ENCODE data around the gene PHACTR4.

Gene PHACTR4

DNA sequence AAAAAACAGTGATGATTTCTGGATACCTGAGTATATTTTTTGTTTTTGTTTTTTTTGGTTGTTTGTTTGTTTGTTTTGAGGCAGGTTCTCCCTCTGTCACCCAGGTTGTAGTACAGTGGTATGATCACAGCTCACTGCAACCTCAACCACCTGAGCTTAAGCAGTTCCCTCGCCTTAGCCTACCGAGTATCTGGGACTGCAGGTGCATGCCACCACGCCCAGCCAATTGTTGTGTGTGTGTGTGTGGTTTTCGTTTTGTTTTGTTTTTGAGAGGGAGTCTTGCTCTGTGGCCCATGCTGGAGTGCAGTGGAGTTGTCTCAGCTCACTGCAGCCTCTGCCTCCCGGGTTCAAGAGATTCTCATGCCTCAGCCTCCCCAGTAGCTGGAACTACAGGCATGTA, 81.0 kb downstream of the PHACTR4 start:
- Histone ChIP-seq H2BK5ac (ENCODE audit: low read depth, low read length, poor library complexity) (no peak overlapping the region), H2BK12ac (ENCODE audit: low read length) (no peak overlapping the region), H3K4me3 (ENCODE audit: low read depth, low read length) (no peak overlapping the region), H3K9me3 (ENCODE audit: insufficient read depth, low read depth, low read length) (peaks cover 2% of the 10 kb centered on the region), H3K23ac (ENCODE audit: low read length) (no peak overlapping the region), H3K4me1 (ENCODE audit: control insufficient read depth in 1 of 2, insufficient read depth in 2 of 2, low read length in 2 of 2) (no peaks in the 10 kb centered on the region), H3K79me1 (ENCODE audit: low read length) (no peaks in the 10 kb centered on the region), H3K27me3 (ENCODE audit: insufficient read depth, low read length) (no peaks in the 10 kb centered on the region), H3K79me2 (ENCODE audit: control insufficient read depth, insufficient read depth, low read length, poor library complexity) (no peaks in the 10 kb centered on the region), H3K18ac (ENCODE audit: low read length) (no peak overlapping the region), H4K12ac (ENCODE audit: low read depth, low read length) (no peak overlapping the region), H2AFZ (ENCODE audit: insufficient read depth, low read length, poor library complexity) (no peak overlapping the region), H2BK120ac (ENCODE audit: insufficient read depth, low read length, poor library complexity) (no peak overlapping the region), H3K36me3 (ENCODE audit: control insufficient read depth in 1 of 2, insufficient read depth in 2 of 2, low read length in 2 of 2) (peaks cover 0 to 5% of the 10 kb centered on the region in 2 experiments), H3K27ac (ENCODE audit: low read depth, low read length) (no peak overlapping the region), H3K4ac (ENCODE audit: low read depth, low read length) (no peak overlapping the region), H2AK5ac (ENCODE audit: low read length) (no peak overlapping the region), H4K8ac (ENCODE audit: low read depth, low read length) (no peak overlapping the region), H3K14ac (ENCODE audit: low read length) (no peak overlapping the region), H3K9ac (ENCODE audit: low read length) (no peak overlapping the region), H4K91ac (ENCODE audit: low read depth, low read length) (no peak overlapping the region), H3K4me2 (ENCODE audit: low read length) (no peak overlapping the region)
- no peak for DNase-seq
- no CpG with 5 or more reads among the region's 5 CpGs for WGBS (ENCODE audit: extremely low coverage, insufficient coverage, insufficient read length)

GRCh38 chr1:28451011-28451410, 81.5 kb downstream of the PHACTR4 start:
- Histone ChIP-seq H4K8ac (ENCODE audit: low read depth, low read length) (no peak overlapping the region), H3K4me1 (ENCODE audit: control insufficient read depth in 1 of 2, insufficient read depth in 2 of 2, low read length in 2 of 2) (peaks cover 0 to under 1% of the 10 kb centered on the region in 2 experiments), H3K4me3 (ENCODE audit: low read depth, low read length) (no peak overlapping the region), H3K27me3 (ENCODE audit: insufficient read depth, low read length) (no peaks in the 10 kb centered on the region), H3K9me3 (ENCODE audit: insufficient read depth, low read depth, low read length) (peaks cover 2% of the 10 kb centered on the region), H3K4ac (ENCODE audit: low read depth, low read length) (no peak overlapping the region), H2AFZ (ENCODE audit: insufficient read depth, low read length, poor library complexity) (no peak overlapping the region), H3K27ac (ENCODE audit: low read depth, low read length) (no peak overlapping the region), H3K36me3 (ENCODE audit: control insufficient read depth in 1 of 2, insufficient read depth in 2 of 2, low read length in 2 of 2) (peaks cover 0 to 5% of the 10 kb centered on the region in 2 experiments), H3K18ac (ENCODE audit: low read length) (no peak overlapping the region), H2BK5ac (ENCODE audit: low read depth, low read length, poor library complexity) (no peak overlapping the region), H2BK120ac (ENCODE audit: insufficient read depth, low read length, poor library complexity) (no peak overlapping the region), H2AK5ac (ENCODE audit: low read length) (no peak overlapping the region), H3K9ac (ENCODE audit: low read length) (no peak overlapping the region), H3K79me1 (ENCODE audit: low read length) (no peaks in the 10 kb centered on the region), H3K23ac (ENCODE audit: low read length) (no peak overlapping the region), H2BK12ac (ENCODE audit: low read length) (no peak overlapping the region), H4K91ac (ENCODE audit: low read depth, low read length) (no peak overlapping the region), H4K12ac (ENCODE audit: low read depth, low read length) (no peak overlapping the region), H3K4me2 (ENCODE audit: low read length) (no peak overlapping the region), H3K79me2 (ENCODE audit: control insufficient read depth, insufficient read depth, low read length, poor library complexity) (no peaks in the 10 kb centered on the region), H3K14ac (ENCODE audit: low read length) (no peak overlapping the region)
- WGBS (ENCODE audit: extremely low coverage, insufficient coverage, insufficient read length) = no CpG with 5 or more reads among the region's 5 CpGs
- DNase-seq = no peak

DNA sequence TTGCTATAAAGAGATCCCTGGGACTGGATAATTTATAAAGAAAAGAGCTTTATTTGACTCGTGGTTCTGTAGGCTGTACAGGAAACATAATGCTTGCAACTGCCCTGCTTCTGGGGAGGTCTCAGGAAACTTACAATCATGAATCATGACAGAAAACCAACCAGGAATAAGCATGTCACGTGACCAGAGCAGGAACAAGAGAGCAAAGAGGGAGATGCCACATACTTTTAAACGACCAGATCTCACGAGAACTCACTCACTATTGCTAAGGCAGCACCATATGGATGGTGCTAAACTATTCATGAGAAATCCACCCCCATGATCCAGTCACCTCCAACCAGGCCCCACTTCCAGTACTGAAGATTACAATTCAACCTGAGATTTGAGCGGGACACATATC, 86.5 kb downstream of the PHACTR4 start:
- Histone ChIP-seq H2AK5ac (ENCODE audit: low read length) (no peak overlapping the region), H3K23ac (ENCODE audit: low read length) (no peak overlapping the region), H3K14ac (ENCODE audit: low read length) (no peak overlapping the region), H4K91ac (ENCODE audit: low read depth, low read length) (no peak overlapping the region), H2BK5ac (ENCODE audit: low read depth, low read length, poor library complexity) (no peak overlapping the region), H3K27ac (ENCODE audit: low read depth, low read length) (no peak overlapping the region), H2BK120ac (ENCODE audit: insufficient read depth, low read length, poor library complexity) (no peak overlapping the region), H3K4me2 (ENCODE audit: low read length) (no peak overlapping the region), H3K18ac (ENCODE audit: low read length) (peak overlapping the region; percentile 68), H3K79me1 (ENCODE audit: low read length) (no peaks in the 10 kb centered on the region), H2AFZ (ENCODE audit: insufficient read depth, low read length, poor library complexity) (no peak overlapping the region), H3K9me3 (ENCODE audit: insufficient read depth, low read depth, low read length) (no peaks in the 10 kb centered on the region), H4K12ac (ENCODE audit: low read depth, low read length) (no peak overlapping the region), H2BK12ac (ENCODE audit: low read length) (no peak overlapping the region), H4K8ac (ENCODE audit: low read depth, low read length) (peak overlapping the region; percentile 67), H3K27me3 (ENCODE audit: insufficient read depth, low read length) (no peaks in the 10 kb centered on the region), H3K4me3 (ENCODE audit: low read depth, low read length) (no peak overlapping the region), H3K4me1 (ENCODE audit: control insufficient read depth in 1 of 2, insufficient read depth in 2 of 2, low read length in 2 of 2) (peaks cover 0 to 3% of the 10 kb centered on the region in 2 experiments), H3K79me2 (ENCODE audit: control insufficient read depth, insufficient read depth, low read length, poor library complexity) (no peaks in the 10 kb centered on the region), H3K36me3 (ENCODE audit: control insufficient read depth in 1 of 2, insufficient read depth in 2 of 2, low read length in 2 of 2) (peaks cover 4 to 8% of the 10 kb centered on the region in 2 experiments), H3K4ac (ENCODE audit: low read depth, low read length) (no peak overlapping the region), H3K9ac (ENCODE audit: low read length) (no peak overlapping the region)
- peak; percentile 3 to 17 for DNase-seq
- no CpG with 5 or more reads among the region's 5 CpGs for WGBS (ENCODE audit: extremely low coverage, insufficient coverage, insufficient read length)

DNA sequence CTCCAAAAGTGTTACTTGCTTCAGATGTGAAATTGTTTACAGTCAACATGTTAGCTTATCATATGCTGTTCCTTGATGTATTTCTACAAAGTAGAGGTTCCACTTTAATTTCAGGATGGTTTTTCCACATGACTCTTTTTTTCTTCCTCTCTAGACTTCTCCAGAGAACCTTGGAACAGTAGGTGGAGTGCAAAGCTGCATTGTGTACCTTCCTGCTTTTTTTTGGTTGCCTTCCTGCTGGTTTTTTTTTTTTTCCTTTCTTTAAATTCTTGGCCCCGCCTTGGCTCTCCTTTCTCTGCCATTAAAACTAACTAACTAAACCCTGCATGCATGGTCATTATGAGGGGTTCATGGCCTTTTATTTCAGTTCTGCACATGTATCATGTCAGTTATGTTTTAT, 88.1 kb downstream of the PHACTR4 start:
- peaks cover 0 to 3% of the 10 kb centered on the region in 2 experiments for H3K4me1 ChIP-seq (ENCODE audit: control insufficient read depth in 1 of 2, insufficient read depth in 2 of 2, low read length in 2 of 2)
- H3K9ac ChIP-seq (ENCODE audit: low read length) = no peak overlapping the region
- no peak overlapping the region for H3K23ac ChIP-seq (ENCODE audit: low read length)
- no peaks in the 10 kb centered on the region for H3K9me3 ChIP-seq (ENCODE audit: insufficient read depth, low read depth, low read length)
- no peak overlapping the region for H2BK12ac ChIP-seq (ENCODE audit: low read length)
- no peaks in the 10 kb centered on the region for H3K79me1 ChIP-seq (ENCODE audit: low read length)
- H2BK5ac ChIP-seq (ENCODE audit: low read depth, low read length, poor library complexity) = no peak overlapping the region
- H3K4ac ChIP-seq (ENCODE audit: low read depth, low read length) = no peak overlapping the region
- no peak overlapping the region for H3K14ac ChIP-seq (ENCODE audit: low read length)
- no CpG with 5 or more reads among the region's 1 CpG for WGBS (ENCODE audit: extremely low coverage, insufficient coverage, insufficient read length)
- no peaks in the 10 kb centered on the region for H3K79me2 ChIP-seq (ENCODE audit: control insufficient read depth, insufficient read depth, low read length, poor library complexity)
- no peak for DNase-seq
- H4K8ac ChIP-seq (ENCODE audit: low read depth, low read length) = no peak overlapping the region
- no peaks in the 10 kb centered on the region for H3K27me3 ChIP-seq (ENCODE audit: insufficient read depth, low read length)
- no peak overlapping the region for H3K4me2 ChIP-seq (ENCODE audit: low read length)
- H2AK5ac ChIP-seq (ENCODE audit: low read length) = no peak overlapping the region
- no peak overlapping the region for H3K18ac ChIP-seq (ENCODE audit: low read length)
- H2BK120ac ChIP-seq (ENCODE audit: insufficient read depth, low read length, poor library complexity) = no peak overlapping the region
- H4K91ac ChIP-seq (ENCODE audit: low read depth, low read length) = no peak overlapping the region
- no peak overlapping the region for H3K27ac ChIP-seq (ENCODE audit: low read depth, low read length)
- H3K36me3 ChIP-seq (ENCODE audit: control insufficient read depth in 1 of 2, insufficient read depth in 2 of 2, low read length in 2 of 2) = peaks cover 3 to 4% of the 10 kb centered on the region in 2 experiments
- H3K4me3 ChIP-seq (ENCODE audit: low read depth, low read length) = no peak overlapping the region
- no peak overlapping the region for H2AFZ ChIP-seq (ENCODE audit: insufficient read depth, low read length, poor library complexity)
- no peak overlapping the region for H4K12ac ChIP-seq (ENCODE audit: low read depth, low read length)
